ENCODE measurements around the gene ADORA1. TPM values are rescaled to one million over a fixed set of nuclear protein-coding genes. Genes with fewer than 3 reads are reported as not detected.

ADORA1 gene
- total and polyA plus RNA-seq, 2 donors (not counting 1 experiment from before 2014, with no cell fraction given) = not detected

DNA sequence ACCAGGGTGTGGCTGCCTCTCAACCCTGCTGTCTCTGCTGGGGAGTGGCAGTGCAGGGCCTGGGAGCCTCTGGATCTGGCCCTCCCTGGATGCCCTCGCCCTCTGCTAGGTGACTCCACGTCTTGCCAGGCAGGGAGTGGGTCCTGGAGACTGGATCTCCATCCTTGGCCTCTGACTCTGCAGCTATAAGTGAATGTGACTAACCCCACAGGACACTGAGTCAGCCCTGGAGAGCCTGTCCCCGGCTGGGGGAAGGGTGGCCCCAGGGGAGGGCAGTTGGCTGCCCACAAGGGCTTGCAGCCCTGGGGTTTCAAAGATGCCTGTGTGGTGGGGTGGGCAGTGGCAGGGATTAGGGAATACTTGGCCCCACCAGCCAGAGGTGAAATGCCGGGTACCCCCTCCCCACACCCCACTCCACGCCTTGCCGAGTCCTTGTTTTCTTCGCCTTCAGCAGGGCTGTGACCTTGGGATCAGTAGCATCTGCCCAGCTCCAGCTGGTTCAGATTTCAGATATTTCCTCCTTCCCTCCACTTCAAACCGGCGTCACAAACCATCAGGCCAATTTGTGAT, 50.0 kb downstream of the ADORA1 start:
- Histone ChIP-seq H3K79me2 (ENCODE audit: control insufficient read depth, insufficient read depth, low read length) (no peaks in the 10 kb centered on the region), H3K27ac (ENCODE audit: low read length in 2 of 2) (no peak overlapping the region), H3K27me3 (replicated peaks in 1 of 4; ENCODE audit: control extremely low read depth in 1 of 4, control insufficient read depth in 3 of 4, insufficient read depth in 4 of 4, low read length in 3 of 4) (peaks cover 0 to 6% (median 0%) of the 10 kb centered on the region in 4 experiments), H4K20me1 (ENCODE audit: control insufficient read depth, insufficient read depth, low read length, poor library complexity, severe bottlenecking) (no peaks in the 10 kb centered on the region), H3K4me3 (ENCODE audit: control extremely low read depth in 1 of 5, extremely low read depth in 1 of 5, insufficient read depth in 1 of 5, low read depth in 2 of 5, low read length in 4 of 5) (no peak overlapping the region), H3K36me3 (replicated peaks in 1 of 2; ENCODE audit: control extremely low read depth in 1 of 2, control insufficient read depth in 1 of 2, extremely low read depth in 1 of 2, insufficient read depth in 2 of 2, low read length in 1 of 2) (no peaks in the 10 kb centered on the region), H3K4me1 (ENCODE audit: control insufficient read depth in 2 of 2, insufficient read depth in 2 of 2, low read length in 2 of 2) (peaks cover 0 to 8% of the 10 kb centered on the region in 2 donors), H3K9ac (ENCODE audit: low read length) (no peak overlapping the region), H3K4me2 (replicated peaks; ENCODE audit: low read depth, low read length, poor library complexity, severe bottlenecking) (no peak overlapping the region), H2AFZ (ENCODE audit: insufficient read depth, low read depth, low read length, poor library complexity, severe bottlenecking) (no peak overlapping the region), H3K9me3 (ENCODE audit: control extremely low read depth in 1 of 3, control insufficient read depth in 2 of 3, insufficient read depth in 1 of 3, low read length in 2 of 3) (peaks cover 0 to 2% (median 0%) of the 10 kb centered on the region in 3 donors)
- Mint-ChIP-seq H3K4me3 (no peak overlapping the region), H3K27ac (no peak overlapping the region), H3K9me3 (ENCODE audit: insufficient read depth) (no peaks in the 10 kb centered on the region), H3K4me1 (peaks cover 1% of the 10 kb centered on the region), H3K27me3 (peaks cover 6% of the 10 kb centered on the region)
- intact Hi-C loops (cut with micrococcal nuclease) = no loop called here
- ATAC-seq (ENCODE audit: low read depth) (no peak), DNase-seq (no peak)
- ChIA-PET CTCF (no interaction called here), POLR2A (interaction anchor here (0.7 kb wide), 1 partner anchor 1542 kb away, joined by 3 read pairs; no protein-coding TSS in a partner anchor)
- WGBS (ENCODE audit: insufficient coverage) = 75% methylated on average over 7 of the region's 9 CpGs
- no peak for TF ChIP-seq EZH2 (IDR thresholded peaks at IDR 0.05; ENCODE audit: borderline replicate concordance, insufficient read depth, low read depth, low read length, poor library complexity, severe bottlenecking)
- TF ChIP-seq, protein P1, sequence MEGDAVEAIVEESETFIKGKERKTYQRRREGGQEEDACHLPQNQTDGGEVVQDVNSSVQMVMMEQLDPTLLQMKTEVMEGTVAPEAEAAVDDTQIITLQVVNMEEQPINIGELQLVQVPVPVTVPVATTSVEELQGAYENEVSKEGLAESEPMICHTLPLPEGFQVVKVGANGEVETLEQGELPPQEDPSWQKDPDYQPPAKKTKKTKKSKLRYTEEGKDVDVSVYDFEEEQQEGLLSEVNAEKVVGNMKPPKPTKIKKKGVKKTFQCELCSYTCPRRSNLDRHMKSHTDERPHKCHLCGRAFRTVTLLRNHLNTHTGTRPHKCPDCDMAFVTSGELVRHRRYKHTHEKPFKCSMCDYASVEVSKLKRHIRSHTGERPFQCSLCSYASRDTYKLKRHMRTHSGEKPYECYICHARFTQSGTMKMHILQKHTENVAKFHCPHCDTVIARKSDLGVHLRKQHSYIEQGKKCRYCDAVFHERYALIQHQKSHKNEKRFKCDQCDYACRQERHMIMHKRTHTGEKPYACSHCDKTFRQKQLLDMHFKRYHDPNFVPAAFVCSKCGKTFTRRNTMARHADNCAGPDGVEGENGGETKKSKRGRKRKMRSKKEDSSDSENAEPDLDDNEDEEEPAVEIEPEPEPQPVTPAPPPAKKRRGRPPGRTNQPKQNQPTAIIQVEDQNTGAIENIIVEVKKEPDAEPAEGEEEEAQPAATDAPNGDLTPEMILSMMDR (IDR thresholded peaks at IDR 0.05) = no peak

DNA sequence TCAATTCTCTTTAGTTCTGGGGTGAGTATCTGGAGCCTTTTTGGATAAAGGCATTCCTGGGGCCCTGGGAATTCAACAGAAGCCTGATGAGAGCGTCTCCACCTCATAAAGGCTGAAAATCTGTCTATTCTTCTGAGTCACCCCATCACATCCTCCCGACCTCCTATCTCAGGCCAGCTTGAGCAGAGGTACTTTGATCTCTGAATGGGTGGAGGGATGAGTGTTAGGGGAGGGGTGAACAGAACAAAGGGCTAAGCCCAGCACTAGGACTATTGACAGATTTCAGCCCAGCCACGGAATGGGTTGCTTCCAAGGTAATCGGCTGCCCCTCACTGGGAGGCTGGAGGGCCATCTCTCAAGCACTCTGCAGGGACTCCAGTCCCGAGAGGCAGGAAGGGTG, 50.6 kb downstream of the ADORA1 start:
- CTCF ChIA-PET = no interaction called here
- H3K4me3 ChIP-seq (ENCODE audit: control extremely low read depth in 1 of 5, extremely low read depth in 1 of 5, insufficient read depth in 1 of 5, low read depth in 2 of 5, low read length in 4 of 5) = no peak overlapping the region
- H3K9ac ChIP-seq (ENCODE audit: low read length) = no peak overlapping the region
- 79% methylated on average over 3 of the region's 5 CpGs for WGBS (ENCODE audit: insufficient coverage)
- DNase-seq (no peak), ATAC-seq (ENCODE audit: low read depth) (no peak)
- H3K79me2 ChIP-seq (ENCODE audit: control insufficient read depth, insufficient read depth, low read length) = no peaks in the 10 kb centered on the region
- no peaks in the 10 kb centered on the region for H3K9me3 Mint-ChIP-seq (ENCODE audit: insufficient read depth)
- H3K4me1 ChIP-seq (ENCODE audit: control insufficient read depth in 2 of 2, insufficient read depth in 2 of 2, low read length in 2 of 2) = peaks cover 0 to 8% of the 10 kb centered on the region in 2 donors
- H3K4me1 Mint-ChIP-seq = peaks cover 1% of the 10 kb centered on the region
- H3K9me3 ChIP-seq (ENCODE audit: control extremely low read depth in 1 of 3, control insufficient read depth in 2 of 3, insufficient read depth in 1 of 3, low read length in 2 of 3) = no peaks in the 10 kb centered on the region
- intact Hi-C loops (cut with micrococcal nuclease) = no loop called here
- POLR2A ChIA-PET = interaction anchor here (0.7 kb wide), 1 partner anchor 1542 kb away, joined by 3 read pairs; no protein-coding TSS in a partner anchor
- H3K4me2 ChIP-seq (replicated peaks; ENCODE audit: low read depth, low read length, poor library complexity, severe bottlenecking) = no peak overlapping the region
- H3K27ac ChIP-seq (ENCODE audit: low read length in 2 of 2) = no peak overlapping the region
- no peak overlapping the region for H3K27ac Mint-ChIP-seq
- H3K4me3 Mint-ChIP-seq = no peak overlapping the region
- no peak overlapping the region for H2AFZ ChIP-seq (ENCODE audit: insufficient read depth, low read depth, low read length, poor library complexity, severe bottlenecking)
- H3K36me3 ChIP-seq (replicated peaks in 1 of 2; ENCODE audit: control extremely low read depth in 1 of 2, control insufficient read depth in 1 of 2, extremely low read depth in 1 of 2, insufficient read depth in 2 of 2, low read length in 1 of 2) = no peaks in the 10 kb centered on the region
- TF ChIP-seq, protein P1 (IDR thresholded peaks at IDR 0.05) = no peak
- no peak for TF ChIP-seq EZH2 (IDR thresholded peaks at IDR 0.05; ENCODE audit: borderline replicate concordance, insufficient read depth, low read depth, low read length, poor library complexity, severe bottlenecking)
- peaks cover 6% of the 10 kb centered on the region for H3K27me3 Mint-ChIP-seq
- H4K20me1 ChIP-seq (ENCODE audit: control insufficient read depth, insufficient read depth, low read length, poor library complexity, severe bottlenecking) = no peaks in the 10 kb centered on the region
- peaks cover 0 to 6% (median 0%) of the 10 kb centered on the region in 4 experiments for H3K27me3 ChIP-seq (replicated peaks in 1 of 4; ENCODE audit: control extremely low read depth in 1 of 4, control insufficient read depth in 3 of 4, insufficient read depth in 4 of 4, low read length in 3 of 4)

Data from B cell (primary cell).